ENCODE data around the gene SLC39A7.

Gene SLC39A7

DNA sequence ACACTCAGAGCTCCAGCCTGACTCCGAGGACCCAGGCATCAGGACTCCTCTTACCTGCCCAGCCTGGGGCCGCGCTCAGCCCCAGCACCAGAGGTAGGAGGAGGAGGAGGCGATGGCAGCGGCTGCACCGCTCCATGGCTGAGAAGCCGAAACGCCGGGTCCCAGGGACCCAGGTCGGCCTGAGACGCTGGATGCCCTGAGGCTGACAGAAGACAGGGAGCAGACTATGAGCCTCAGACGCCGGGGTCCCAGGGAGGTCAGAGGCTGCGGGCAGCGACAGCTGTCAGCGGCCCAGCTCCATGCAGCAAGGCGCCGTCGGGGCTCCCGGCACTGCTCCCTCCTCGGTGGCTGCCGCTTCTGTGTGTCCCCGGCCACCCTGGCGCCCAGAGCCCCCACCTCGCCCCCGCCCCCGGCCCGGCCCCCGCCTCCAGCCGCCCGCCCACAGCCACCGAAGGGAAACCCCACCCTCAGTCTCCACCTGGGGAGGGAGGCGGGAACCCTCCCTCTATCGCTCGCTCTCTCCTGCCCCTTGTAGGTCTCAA, 8.5 kb upstream of the SLC39A7 start, which contains the start of gene COL11A2:
Gene COL11A2 (minus strand): TSS at position 363 of the 542 bp plus-strand sequence. CDS start 227 bp downstream, at position 136.
- Histone ChIP-seq H3K9ac (ENCODE audit: low read depth, low read length) (peak within 1 kb of the TSS; percentile 71; the same call in 1 of the 2 replicates), H3K4me1 (ENCODE audit: insufficient read depth, low read length) (no peaks in the 10 kb centered on the region), H3K36me3 (ENCODE audit: insufficient read depth, low read length) (no peaks in the 10 kb centered on the region), H3K9me3 (ENCODE audit: control insufficient read depth, insufficient read depth, low read length) (no peaks in the 10 kb centered on the region)

- H3K4me1 ChIP-seq (ENCODE audit: insufficient read depth, low read length) = peaks cover 3% of the 10 kb centered on the region; the same call in 1 of the 2 replicates
- no peaks in the 10 kb centered on the region for H3K36me3 ChIP-seq (ENCODE audit: insufficient read depth, low read length)
- H3K9ac ChIP-seq (ENCODE audit: low read depth, low read length) = peak overlapping the region; percentile 71; the same call in 1 of the 2 replicates
- no peaks in the 10 kb centered on the region for H3K9me3 ChIP-seq (ENCODE audit: control insufficient read depth, insufficient read depth, low read length)
Observed at GRCh38 chr6:33192671-33193602, 7.7 kb upstream of the SLC39A7 start.

- H3K4me1 ChIP-seq (ENCODE audit: insufficient read depth, low read length) = peaks cover 3% of the 10 kb centered on the region; the same call in 1 of the 2 replicates
- no peaks in the 10 kb centered on the region for H3K36me3 ChIP-seq (ENCODE audit: insufficient read depth, low read length)
- H3K9ac ChIP-seq (ENCODE audit: low read depth, low read length) = no peak overlapping the region
- H3K9me3 ChIP-seq (ENCODE audit: control insufficient read depth, insufficient read depth, low read length) = no peaks in the 10 kb centered on the region
Observed at GRCh38 chr6:33193619-33194018, 7.0 kb upstream of the SLC39A7 start.

DNA sequence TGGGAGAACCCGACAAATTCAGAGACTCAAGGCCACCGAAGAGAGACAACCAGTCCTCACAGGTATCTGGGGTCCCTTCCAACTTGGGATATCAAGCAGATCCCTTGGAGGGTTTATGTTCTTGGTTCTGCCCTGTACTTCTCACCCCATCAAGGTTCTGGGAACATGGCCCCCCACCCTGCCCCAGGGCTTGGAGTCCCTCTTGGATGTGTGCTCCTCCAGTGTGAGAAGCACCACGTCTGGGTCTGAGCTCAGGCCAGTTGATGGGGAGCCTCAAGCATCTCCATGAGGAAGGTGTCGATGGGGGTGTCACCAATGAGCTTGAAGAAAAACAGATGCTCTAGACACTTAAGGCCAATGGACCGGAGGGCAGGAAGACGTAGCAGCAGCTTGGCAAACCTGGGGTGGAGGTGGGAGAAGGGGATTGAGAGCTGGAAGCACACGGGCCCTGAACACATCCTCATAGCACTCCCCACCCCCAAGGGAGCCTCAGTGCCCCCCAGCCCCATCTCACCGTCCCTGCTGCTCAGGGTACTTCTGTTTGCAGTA, 6.2 kb upstream of the SLC39A7 start:
- Histone ChIP-seq H3K36me3 (ENCODE audit: insufficient read depth, low read length) (no peaks in the 10 kb centered on the region), H3K9ac (ENCODE audit: low read depth, low read length) (no peak overlapping the region), H3K9me3 (ENCODE audit: control insufficient read depth, insufficient read depth, low read length) (no peaks in the 10 kb centered on the region), H3K4me1 (ENCODE audit: insufficient read depth, low read length) (peaks cover 3% of the 10 kb centered on the region; the same call in 1 of the 2 replicates)

DNA sequence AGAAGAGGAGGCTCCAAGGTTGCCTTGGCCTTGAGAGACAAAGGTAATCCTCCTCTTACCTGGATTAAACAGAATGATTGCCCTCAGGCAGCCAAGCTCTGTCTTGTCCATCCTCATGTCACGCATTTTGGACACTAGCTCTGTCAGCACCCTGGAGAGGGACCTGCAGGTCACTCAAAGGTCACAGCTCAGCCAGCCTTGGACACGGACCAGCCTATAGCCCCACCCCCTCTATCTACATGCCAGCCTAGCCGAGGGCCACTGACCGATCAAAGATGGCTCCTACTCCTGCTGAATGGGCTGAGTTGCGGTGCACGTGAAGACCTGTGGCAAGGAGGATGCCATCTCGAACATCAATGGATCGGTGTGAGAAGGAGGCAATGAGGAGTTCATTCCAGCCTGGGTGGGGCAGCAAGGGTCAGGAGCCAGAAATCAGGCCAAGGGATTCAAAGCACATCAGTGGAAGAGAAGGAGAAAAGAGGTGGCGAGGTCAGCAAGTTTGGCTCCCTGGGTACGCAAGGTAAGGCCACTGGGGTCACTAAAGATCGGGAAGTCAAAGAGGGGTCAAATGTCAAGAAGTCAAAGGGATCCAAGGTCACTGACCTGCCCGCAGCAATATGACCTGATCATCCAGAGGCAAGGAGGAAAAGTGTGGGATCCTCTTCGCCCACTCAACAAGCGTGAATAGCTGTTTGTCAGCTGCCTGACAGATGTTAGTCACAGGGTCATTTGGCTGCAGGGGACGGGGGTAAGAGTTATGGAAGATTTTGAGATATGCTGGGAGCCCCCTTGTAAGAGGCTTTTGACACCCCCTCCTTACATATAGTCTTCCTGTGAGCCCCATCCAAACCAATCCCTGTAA, 5.1 kb upstream of the SLC39A7 start:
- H3K36me3 ChIP-seq (ENCODE audit: insufficient read depth, low read length) = no peaks in the 10 kb centered on the region
- H3K9ac ChIP-seq (ENCODE audit: low read depth, low read length) = no peak overlapping the region
- H3K4me1 ChIP-seq (ENCODE audit: insufficient read depth, low read length) = peaks cover 3% of the 10 kb centered on the region; the same call in 1 of the 2 replicates
- H3K9me3 ChIP-seq (ENCODE audit: control insufficient read depth, insufficient read depth, low read length) = no peaks in the 10 kb centered on the region

DNA sequence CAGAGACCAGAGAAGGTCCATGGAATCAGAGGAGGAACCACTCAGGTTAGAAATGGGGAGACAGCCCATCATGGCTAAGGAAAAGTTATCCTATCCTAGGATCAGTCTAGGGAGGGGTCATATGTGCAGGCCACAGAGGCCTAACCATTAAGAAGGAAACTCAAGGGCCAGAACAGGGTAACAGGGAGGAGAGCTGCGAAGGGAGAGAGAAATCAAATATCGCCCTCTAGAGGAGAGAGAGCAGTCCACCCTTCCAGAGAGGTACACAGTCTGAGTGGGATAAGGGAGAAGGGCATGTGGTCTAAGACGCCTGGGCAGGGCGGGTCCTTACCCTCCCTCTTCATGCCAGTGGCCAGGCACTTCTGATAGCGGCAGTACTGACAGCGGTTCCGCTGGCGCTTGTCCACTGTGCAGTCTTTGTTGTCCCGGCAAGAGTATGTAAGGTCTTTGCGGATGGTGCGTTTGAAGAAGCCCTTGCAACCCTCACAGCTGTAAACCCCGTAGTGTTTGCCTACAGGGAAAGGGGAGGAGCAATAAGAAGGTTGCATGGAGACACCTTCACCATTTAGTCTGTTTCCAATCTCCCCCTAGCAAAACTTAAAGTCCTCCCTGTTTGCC, 3.1 kb upstream of the SLC39A7 start:
- Histone ChIP-seq H3K9me3 (ENCODE audit: control insufficient read depth, insufficient read depth, low read length) (no peaks in the 10 kb centered on the region), H3K9ac (ENCODE audit: low read depth, low read length) (peak overlapping the region; percentile 8; the same call in 1 of the 2 replicates), H3K36me3 (ENCODE audit: insufficient read depth, low read length) (peaks cover 11% of the 10 kb centered on the region), H3K4me1 (ENCODE audit: insufficient read depth, low read length) (peaks cover 10% of the 10 kb centered on the region)

DNA sequence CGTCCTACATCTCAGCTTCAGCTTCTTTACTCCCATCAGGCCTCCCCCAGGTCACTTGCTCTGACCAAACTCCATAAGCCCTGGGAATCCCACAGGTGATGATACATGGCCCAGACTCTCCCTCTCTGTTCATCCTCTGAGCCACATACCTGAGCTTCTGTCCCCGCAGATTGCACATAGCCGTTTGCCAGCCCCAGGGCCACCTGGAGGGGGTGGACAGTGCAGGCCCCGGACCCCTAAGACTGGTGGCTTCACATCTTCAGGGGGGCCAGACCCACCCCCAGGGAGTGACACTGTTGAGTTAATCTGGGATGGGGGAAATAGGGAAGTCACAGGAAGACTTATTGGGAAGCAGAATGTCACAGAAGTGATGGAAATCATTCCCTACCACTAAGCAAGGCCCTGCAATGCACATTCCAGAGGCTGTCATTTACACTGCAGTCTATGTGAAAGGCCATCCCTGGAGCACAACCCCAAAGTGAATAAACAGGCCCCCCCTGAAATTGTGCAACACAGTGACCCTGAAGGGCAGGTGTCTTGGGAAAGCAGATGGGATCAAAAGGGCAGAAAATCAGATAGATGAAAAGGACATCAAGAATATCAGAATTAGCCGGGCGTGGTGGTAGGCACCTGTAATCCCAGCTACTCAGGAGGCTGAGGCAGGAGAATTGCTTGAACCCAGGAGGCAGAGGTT, 2.4 kb upstream of the SLC39A7 start:
- Histone ChIP-seq H3K4me1 (ENCODE audit: insufficient read depth, low read length) (peaks cover 10% of the 10 kb centered on the region), H3K36me3 (ENCODE audit: insufficient read depth, low read length) (peaks cover 16% of the 10 kb centered on the region), H3K9me3 (ENCODE audit: control insufficient read depth, insufficient read depth, low read length) (no peaks in the 10 kb centered on the region), H3K9ac (ENCODE audit: low read depth, low read length) (no peak overlapping the region)

DNA sequence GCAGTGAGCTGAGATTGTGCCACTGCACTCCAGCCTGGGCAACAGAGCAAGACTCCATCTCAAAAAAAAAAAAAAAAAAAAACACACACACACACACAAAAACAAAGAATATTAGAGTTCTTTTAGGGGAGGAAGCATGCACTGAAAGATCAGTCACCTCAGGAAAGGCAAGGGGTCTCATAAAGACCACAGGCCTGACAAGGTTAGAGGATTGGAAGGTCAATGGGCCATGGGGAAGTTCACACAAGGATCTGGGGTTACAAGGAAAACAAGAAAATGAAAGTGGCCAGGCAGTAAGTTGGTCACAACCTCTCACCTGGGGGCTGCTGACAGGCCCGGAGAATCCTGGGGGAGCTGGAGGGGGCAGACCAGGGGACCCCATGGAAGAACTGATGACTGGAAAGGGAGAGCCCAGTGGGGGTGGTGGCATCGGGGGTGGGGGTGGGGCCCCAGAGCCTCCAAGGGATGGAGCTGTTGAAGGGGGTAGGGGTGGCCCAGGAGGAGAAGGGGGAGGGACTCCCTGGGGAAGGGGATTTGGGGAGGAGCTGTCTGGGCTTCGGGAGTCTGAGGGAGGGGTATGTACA, 1.7 kb upstream of the SLC39A7 start:
- Histone ChIP-seq H3K4me1 (ENCODE audit: insufficient read depth, low read length) (peaks cover 11% of the 10 kb centered on the region), H3K9ac (ENCODE audit: low read depth, low read length) (peak overlapping the region; percentile 99; the same call in 1 of the 2 replicates), H3K9me3 (ENCODE audit: control insufficient read depth, insufficient read depth, low read length) (no peaks in the 10 kb centered on the region), H3K36me3 (ENCODE audit: insufficient read depth, low read length) (peaks cover 16% of the 10 kb centered on the region)

DNA sequence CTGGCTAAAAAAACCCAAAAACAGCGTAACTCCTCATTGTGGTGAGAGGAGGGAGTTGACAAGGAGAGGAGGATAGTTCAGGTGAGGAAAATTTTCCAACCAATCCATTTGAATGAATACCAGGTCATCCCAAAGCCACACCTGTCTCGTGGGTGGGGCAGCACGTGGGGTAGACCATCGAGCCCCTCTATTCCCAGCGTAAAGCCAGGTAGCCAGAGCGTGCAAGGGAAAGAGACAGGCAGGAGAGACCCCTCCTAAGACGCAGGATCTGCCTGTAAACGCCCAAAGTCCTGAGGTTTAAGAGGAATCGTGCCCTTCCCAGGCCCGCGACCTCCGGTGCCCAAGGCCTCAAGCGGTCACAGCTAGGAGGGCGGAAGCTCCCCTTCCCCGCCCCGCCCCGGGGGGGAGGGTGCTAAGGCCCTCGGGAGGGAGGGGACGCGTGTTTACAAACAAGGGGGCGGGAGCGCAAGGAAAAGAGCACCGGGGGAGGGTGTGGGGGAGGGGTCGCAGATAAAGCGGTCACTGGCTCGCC, 914 bp upstream of the SLC39A7 start:
- Histone ChIP-seq H3K36me3 (ENCODE audit: insufficient read depth, low read length) (peaks cover 16% of the 10 kb centered on the region), H3K9me3 (ENCODE audit: control insufficient read depth, insufficient read depth, low read length) (no peaks in the 10 kb centered on the region), H3K9ac (ENCODE audit: low read depth, low read length) (peak overlapping the region; percentile 99), H3K4me1 (ENCODE audit: insufficient read depth, low read length) (peaks cover 14% of the 10 kb centered on the region)

GRCh38 chr6:33201147-33201545, 479 bp downstream of the SLC39A7 start:
- H3K4me1 ChIP-seq (ENCODE audit: insufficient read depth, low read length) = peaks cover 14% of the 10 kb centered on the region

DNA sequence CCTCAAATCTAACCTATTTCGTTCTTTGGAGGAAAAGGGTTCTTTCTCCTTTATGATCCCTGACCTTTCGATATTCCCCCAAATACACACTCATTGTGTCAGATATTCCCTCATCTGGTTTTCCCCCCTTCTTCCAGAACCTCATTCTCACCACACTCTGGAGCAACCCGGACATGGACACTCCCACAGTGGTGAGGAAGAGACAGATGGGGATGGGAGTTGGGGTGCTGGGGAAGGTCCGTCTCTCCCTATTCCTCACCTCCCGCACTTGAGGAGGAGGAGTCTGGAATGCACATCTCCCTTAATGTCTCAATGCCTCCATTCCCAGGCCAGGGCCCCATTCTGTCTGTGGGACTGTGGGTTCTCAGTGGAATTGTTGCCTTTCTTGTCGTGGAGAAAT, 1.3 kb downstream of the SLC39A7 start:
- Histone ChIP-seq H3K9me3 (ENCODE audit: control insufficient read depth, insufficient read depth, low read length) (no peaks in the 10 kb centered on the region), H3K4me1 (ENCODE audit: insufficient read depth, low read length) (peaks cover 14% of the 10 kb centered on the region), H3K9ac (ENCODE audit: low read depth, low read length) (no peak overlapping the region), H3K36me3 (ENCODE audit: insufficient read depth, low read length) (peaks cover 16% of the 10 kb centered on the region)

More at GRCh38 chr6:33201147-33201545, 479 bp downstream of the SLC39A7 start:
- Histone ChIP-seq H3K9ac (ENCODE audit: low read depth, low read length) (peak overlapping the region; percentile 99), H3K9me3 (ENCODE audit: control insufficient read depth, insufficient read depth, low read length) (no peaks in the 10 kb centered on the region), H3K36me3 (ENCODE audit: insufficient read depth, low read length) (peaks cover 16% of the 10 kb centered on the region)

- H3K9me3 ChIP-seq (ENCODE audit: control insufficient read depth, insufficient read depth, low read length) = no peaks in the 10 kb centered on the region
- no peak overlapping the region for H3K9ac ChIP-seq (ENCODE audit: low read depth, low read length)
- peaks cover 11% of the 10 kb centered on the region for H3K4me1 ChIP-seq (ENCODE audit: insufficient read depth, low read length)
- H3K36me3 ChIP-seq (ENCODE audit: insufficient read depth, low read length) = peaks cover 16% of the 10 kb centered on the region
Observed at GRCh38 chr6:33202799-33203198, 2.1 kb downstream of the SLC39A7 start.
